ENCODE results near the gene TMEM232.

DNA sequence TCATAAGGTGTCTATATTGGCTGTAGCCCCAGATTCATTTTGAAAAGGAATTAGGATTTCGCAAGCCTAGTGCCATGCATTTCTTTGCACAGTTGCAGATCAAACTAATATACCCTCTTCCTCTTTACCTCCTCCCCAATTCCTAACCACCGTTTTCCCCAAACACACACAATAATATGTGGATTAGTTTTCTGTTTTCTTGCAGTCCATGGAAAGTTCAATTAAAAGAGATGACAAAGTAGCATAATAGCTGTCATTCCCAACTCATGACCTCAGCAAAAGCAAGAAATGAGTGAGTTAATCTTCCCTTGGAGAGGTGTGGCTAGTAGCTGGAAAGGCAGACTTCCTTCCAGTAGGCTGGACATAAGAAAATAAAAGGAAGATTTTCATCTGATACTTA lies 349.1 kb downstream of the TMEM232 start:
- TF ChIP-seq POLR2A (IDR thresholded peaks at IDR 0.05; ENCODE audit: low read length) (no peak), GATA1 (IDR thresholded peaks at IDR 0.05; ENCODE audit: low read depth, low read length) (no peak)

Data from erythroblast (primary cell).